Uterus (tissue), 2 donors: ENCODE data around the gene SLC39A6.

ENCODE experiments used
- POLR2A ChIP-seq, 2 donors: fragments of 450-650 bp; IDR thresholded peaks; one replicate each; pipeline ENCODE4 v1.6.1; 2016; ENCODE audit warnings: antibody characterized with exemption in 2 of 2, mild to moderate bottlenecking in 1 of 2, moderate library complexity in 1 of 2
- TF ChIP-seq, protein P1 (sequence below), 4 experiments: fragments of 200-600 bp in 2 of 4; fragments of 450-650 bp in 2 of 4; sonication (generic) in 2 of 4; IDR thresholded peaks; one replicate each; pipeline ENCODE4 v1.5.1; 2016 to 2019; ENCODE audit warnings: antibody characterized with exemption in 4 of 4, mild to moderate bottlenecking in 2 of 4, moderate library complexity in 1 of 4

GRCh38 chr18:36088256-36088655, 40.9 kb downstream of the SLC39A6 start:
- TF ChIP-seq, protein P1, sequence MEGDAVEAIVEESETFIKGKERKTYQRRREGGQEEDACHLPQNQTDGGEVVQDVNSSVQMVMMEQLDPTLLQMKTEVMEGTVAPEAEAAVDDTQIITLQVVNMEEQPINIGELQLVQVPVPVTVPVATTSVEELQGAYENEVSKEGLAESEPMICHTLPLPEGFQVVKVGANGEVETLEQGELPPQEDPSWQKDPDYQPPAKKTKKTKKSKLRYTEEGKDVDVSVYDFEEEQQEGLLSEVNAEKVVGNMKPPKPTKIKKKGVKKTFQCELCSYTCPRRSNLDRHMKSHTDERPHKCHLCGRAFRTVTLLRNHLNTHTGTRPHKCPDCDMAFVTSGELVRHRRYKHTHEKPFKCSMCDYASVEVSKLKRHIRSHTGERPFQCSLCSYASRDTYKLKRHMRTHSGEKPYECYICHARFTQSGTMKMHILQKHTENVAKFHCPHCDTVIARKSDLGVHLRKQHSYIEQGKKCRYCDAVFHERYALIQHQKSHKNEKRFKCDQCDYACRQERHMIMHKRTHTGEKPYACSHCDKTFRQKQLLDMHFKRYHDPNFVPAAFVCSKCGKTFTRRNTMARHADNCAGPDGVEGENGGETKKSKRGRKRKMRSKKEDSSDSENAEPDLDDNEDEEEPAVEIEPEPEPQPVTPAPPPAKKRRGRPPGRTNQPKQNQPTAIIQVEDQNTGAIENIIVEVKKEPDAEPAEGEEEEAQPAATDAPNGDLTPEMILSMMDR (IDR thresholded peaks at IDR 0.05), result no peak
- TF ChIP-seq POLR2A (IDR thresholded peaks at IDR 0.05), result no peak
